GM21786 (cell line): ENCODE measurements around the gene SORBS2.
"Not testable (repeated sequence)": the region's sequence is repeated elsewhere in the genome, so short reads cannot be mapped to it uniquely, and the experiment has no call there.

Experiments used
- ATAC-seq: cut with Tn5 transposase; IDR thresholded peaks from one replicate; pipeline ENCODE4 v1.9.1; 2021; ENCODE audit not compliant: unreplicated experiment

Gene SORBS2

GRCh38 chr4:185716577-185717376 is 95.2 kb downstream of the SORBS2 start:
- no peak for ATAC-seq

- ATAC-seq, result no peak
Observed at GRCh38 chr4:185716141-185716551, 95.8 kb downstream of the SORBS2 start.

GRCh38 chr4:185714524-185714923 is 97.5 kb downstream of the SORBS2 start:
- ATAC-seq, result not testable (repeated sequence)

- no peak for ATAC-seq
Observed at GRCh38 chr4:185713731-185714130, 98.3 kb downstream of the SORBS2 start.

GRCh38 chr4:185713272-185713671 is 98.7 kb downstream of the SORBS2 start:
- no peak for ATAC-seq

GRCh38 chr4:185712350-185713024 is 99.5 kb downstream of the SORBS2 start:
- ATAC-seq, result no peak

- ATAC-seq, result no peak
Observed at GRCh38 chr4:185711726-185712125, 100.3 kb downstream of the SORBS2 start.

- ATAC-seq, result no peak
Observed at GRCh38 chr4:185710487-185710995, 101.5 kb downstream of the SORBS2 start.

GRCh38 chr4:185709802-185710486 is 102.0 kb downstream of the SORBS2 start:
- ATAC-seq, result no peak

- ATAC-seq, result no peak
Observed at GRCh38 chr4:185708348-185708747, 103.6 kb downstream of the SORBS2 start.

- ATAC-seq, result peak; percentile 56
Observed at GRCh38 chr4:185707622-185708021, 104.4 kb downstream of the SORBS2 start.

- no peak for ATAC-seq
Observed at GRCh38 chr4:185702147-185702663, 109.8 kb downstream of the SORBS2 start.

GRCh38 chr4:185700630-185701029 is 111.4 kb downstream of the SORBS2 start:
- no peak for ATAC-seq

- ATAC-seq, result no peak
Observed at GRCh38 chr4:185700048-185700447, 111.9 kb downstream of the SORBS2 start.

- no peak for ATAC-seq
Observed at GRCh38 chr4:185697488-185697887, 114.5 kb downstream of the SORBS2 start.

GRCh38 chr4:185695743-185696142 is 116.3 kb downstream of the SORBS2 start:
- ATAC-seq, result no peak

GRCh38 chr4:185693548-185694215 is 118.3 kb downstream of the SORBS2 start:
- no peak for ATAC-seq

GRCh38 chr4:185689407-185689806 is 122.6 kb downstream of the SORBS2 start:
- ATAC-seq, result no peak

GRCh38 chr4:185685804-185686203 is 126.2 kb downstream of the SORBS2 start:
- no peak for ATAC-seq

- no peak for ATAC-seq
Observed at GRCh38 chr4:185683896-185684295, 128.1 kb downstream of the SORBS2 start.

- no peak for ATAC-seq
Observed at GRCh38 chr4:185683222-185683621, 128.8 kb downstream of the SORBS2 start.
